AG09309 (cell line): ENCODE results near the gene MUC13.

Experiments used
- DNase-seq: peaks from one replicate; pipeline ENCODE4 v3.0.0-alpha.2; 2010; ENCODE audit warnings: low read depth
- H3K4me3 ChIP-seq: 2 replicates; pipeline ENCODE4 v1.5.1; 2011; ENCODE audit warnings: mild to moderate bottlenecking, low read depth, low read length, moderate library complexity; ENCODE audit not compliant: control insufficient read depth
- CTCF ChIP-seq: IDR thresholded peaks from 2 replicates; pipeline ENCODE4 v1.5.1; 2011; ENCODE audit warnings: mild to moderate bottlenecking, low read depth, low read length, inconsistent platforms; ENCODE audit not compliant: insufficient read depth, control insufficient read depth; ENCODE audit errors: missing control alignments

Gene MUC13

GRCh38 chr3:124951511-124952281 is 17.1 kb upstream of the MUC13 start:
- peak; percentile 13 for DNase-seq
- no peak for TF ChIP-seq CTCF

GRCh38 chr3:124950026-124950425 is 15.5 kb upstream of the MUC13 start:
- DNase-seq = no peak
- TF ChIP-seq CTCF = no peak
- no peak overlapping the region for H3K4me3 ChIP-seq

More at GRCh38 chr3:124951511-124952281, 17.1 kb upstream of the MUC13 start:
- H3K4me3 ChIP-seq = no peak overlapping the region

GRCh38 chr3:124942613-124943012 is 8.1 kb upstream of the MUC13 start:
- H3K4me3 ChIP-seq = no peak overlapping the region
- TF ChIP-seq CTCF = no peak
- no peak for DNase-seq

GRCh38 chr3:124941771-124942170 is 7.2 kb upstream of the MUC13 start:
- H3K4me3 ChIP-seq = no peak overlapping the region
- TF ChIP-seq CTCF = no peak
- DNase-seq = no peak

GRCh38 chr3:124939661-124940060 is 5.1 kb upstream of the MUC13 start:
- no peak for DNase-seq
- no peak overlapping the region for H3K4me3 ChIP-seq
- TF ChIP-seq CTCF = no peak

GRCh38 chr3:124938896-124939295 is 4.3 kb upstream of the MUC13 start:
- H3K4me3 ChIP-seq = no peak overlapping the region
- TF ChIP-seq CTCF = no peak
- no peak for DNase-seq
